ENCODE data around the gene HNRNPUL2.
"Not testable (repeated sequence)": the region's sequence is repeated elsewhere in the genome, so short reads cannot be mapped to it uniquely, and the experiment has no call there.

HNRNPUL2 gene

GRCh38 chr11:62726156-62726914 is 922 bp downstream of the HNRNPUL2 start:
- DNase-seq = no peak

GRCh38 chr11:62725646-62726045 is 1.6 kb downstream of the HNRNPUL2 start:
- no peak for DNase-seq

- no peak for DNase-seq
Measured at GRCh38 chr11:62724171-62724570, 3.1 kb downstream of the HNRNPUL2 start.

GRCh38 chr11:62721994-62722393 is 5.3 kb downstream of the HNRNPUL2 start:
- no peak for DNase-seq

GRCh38 chr11:62719302-62719978 is 7.8 kb downstream of the HNRNPUL2 start:
- DNase-seq = no peak

- no peak for DNase-seq
Measured at GRCh38 chr11:62716816-62717215, 10.4 kb downstream of the HNRNPUL2 start.

- DNase-seq = no peak
Measured at GRCh38 chr11:62716206-62716605, 11.1 kb downstream of the HNRNPUL2 start.

- no peak for DNase-seq
Measured at GRCh38 chr11:62715150-62716130, 11.8 kb downstream of the HNRNPUL2 start.

GRCh38 chr11:62713343-62713742 is 13.9 kb downstream of the HNRNPUL2 start:
- no peak for DNase-seq

GRCh38 chr11:62712861-62713260 is 14.4 kb downstream of the HNRNPUL2 start:
- DNase-seq = no peak

- no peak for DNase-seq
Measured at GRCh38 chr11:62712276-62712812, 14.9 kb downstream of the HNRNPUL2 start.

- peak; percentile 9 for DNase-seq
Measured at GRCh38 chr11:62710001-62710345, 17.3 kb downstream of the HNRNPUL2 start.

- DNase-seq = peak; percentile 91
Measured at GRCh38 chr11:62709247-62710000, 17.8 kb downstream of the HNRNPUL2 start.

- DNase-seq = peak; percentile 42
Measured at GRCh38 chr11:62708793-62709192, 18.5 kb downstream of the HNRNPUL2 start.

- no peak for DNase-seq
Measured at GRCh38 chr11:62708392-62708791, 18.9 kb downstream of the HNRNPUL2 start.

GRCh38 chr11:62707277-62707861 is 19.9 kb downstream of the HNRNPUL2 start, which contains the start of the genes BSCL2 and GNG3:
TSS of gene BSCL2 (minus strand) at chr11:62707424. CDS start at chr11:62707195, 229 bp downstream.
TSS of gene GNG3 (plus strand) at chr11:62707676. CDS start at chr11:62708296, 620 bp downstream.
- DNase-seq = no peak

- no peak for DNase-seq
Measured at GRCh38 chr11:62706850-62707247, 20.4 kb downstream of the HNRNPUL2 start.

- peak; percentile 96 for DNase-seq
Measured at GRCh38 chr11:62705880-62706849, 21.1 kb downstream of the HNRNPUL2 start.

- no peak for DNase-seq
Measured at GRCh38 chr11:62705413-62705812, 21.8 kb downstream of the HNRNPUL2 start.

GRCh38 chr11:62703921-62704320 is 23.3 kb downstream of the HNRNPUL2 start:
- DNase-seq = not testable (repeated sequence)
